Measurements from ENCODE around the gene VAV1.
"Not testable (repeated sequence)": the region's sequence is repeated elsewhere in the genome, so short reads cannot be mapped to it uniquely, and the experiment has no call there.

Gene VAV1

GRCh38 chr19:6737873-6738786 is 34.4 kb upstream of the VAV1 start:
- DNase-seq: peak; percentile 81

GRCh38 chr19:6738787-6739389 is 33.6 kb upstream of the VAV1 start:
- DNase-seq: no peak

GRCh38 chr19:6739390-6739882 is 33.1 kb upstream of the VAV1 start, which contains the start of gene TRIP10:
Gene TRIP10, plus strand, starts transcription at chr19:6739680. Its CDS starts 82 bp downstream, at chr19:6739762.
- peak; percentile 48 for DNase-seq

GRCh38 chr19:6739883-6740588 is 32.5 kb upstream of the VAV1 start:
- no peak for DNase-seq

- DNase-seq: no peak
Observed at GRCh38 chr19:6740589-6741343, 31.7 kb upstream of the VAV1 start.

GRCh38 chr19:6743066-6743465 is 29.4 kb upstream of the VAV1 start:
- DNase-seq: no peak

- no peak for DNase-seq
Observed at GRCh38 chr19:6743714-6744380, 28.7 kb upstream of the VAV1 start.

GRCh38 chr19:6744381-6745301 is 27.9 kb upstream of the VAV1 start:
- DNase-seq: peak; percentile 37

- DNase-seq: no peak
Observed at GRCh38 chr19:6745965-6746364, 26.5 kb upstream of the VAV1 start.

- not testable (repeated sequence) for DNase-seq
Observed at GRCh38 chr19:6748543-6748942, 24.0 kb upstream of the VAV1 start.

- DNase-seq: no peak
Observed at GRCh38 chr19:6750062-6750461, 22.4 kb upstream of the VAV1 start.

GRCh38 chr19:6751189-6751588 is 21.3 kb upstream of the VAV1 start:
- DNase-seq: no peak

- DNase-seq: no peak
Observed at GRCh38 chr19:6752256-6753177, 20.0 kb upstream of the VAV1 start.

- no peak for DNase-seq
Observed at GRCh38 chr19:6753178-6754031, 19.1 kb upstream of the VAV1 start.

- no peak for DNase-seq
Observed at GRCh38 chr19:6754136-6754535, 18.4 kb upstream of the VAV1 start.

- DNase-seq: no peak
Observed at GRCh38 chr19:6754653-6755463, 17.6 kb upstream of the VAV1 start.

- DNase-seq: no peak
Observed at GRCh38 chr19:6760606-6761005, 11.9 kb upstream of the VAV1 start.

All from kidney glomerular epithelial cell (primary cell).